ENCODE measurements around the gene ZNF318.

The ZNF318 gene

DNA sequence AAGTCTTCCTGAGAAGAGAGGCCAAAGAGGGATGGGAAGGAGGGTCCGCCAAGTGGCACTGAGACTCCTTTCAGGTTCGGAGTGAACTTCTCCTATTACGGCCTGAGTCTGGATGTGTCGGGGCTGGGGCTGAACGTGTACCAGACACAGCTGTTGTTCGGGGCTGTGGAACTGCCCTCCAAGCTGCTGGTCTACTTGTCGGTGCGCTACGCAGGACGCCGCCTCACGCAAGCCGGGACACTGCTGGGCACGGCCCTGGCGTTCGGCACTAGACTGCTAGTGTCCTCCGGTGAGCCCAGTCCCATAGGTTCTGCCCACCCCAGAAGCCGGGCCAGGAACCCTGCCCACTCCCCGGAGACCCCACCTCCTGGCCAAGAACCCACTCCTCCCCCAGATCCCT lies 67.3 kb downstream of the ZNF318 start:
- TF ChIP-seq, protein P1, sequence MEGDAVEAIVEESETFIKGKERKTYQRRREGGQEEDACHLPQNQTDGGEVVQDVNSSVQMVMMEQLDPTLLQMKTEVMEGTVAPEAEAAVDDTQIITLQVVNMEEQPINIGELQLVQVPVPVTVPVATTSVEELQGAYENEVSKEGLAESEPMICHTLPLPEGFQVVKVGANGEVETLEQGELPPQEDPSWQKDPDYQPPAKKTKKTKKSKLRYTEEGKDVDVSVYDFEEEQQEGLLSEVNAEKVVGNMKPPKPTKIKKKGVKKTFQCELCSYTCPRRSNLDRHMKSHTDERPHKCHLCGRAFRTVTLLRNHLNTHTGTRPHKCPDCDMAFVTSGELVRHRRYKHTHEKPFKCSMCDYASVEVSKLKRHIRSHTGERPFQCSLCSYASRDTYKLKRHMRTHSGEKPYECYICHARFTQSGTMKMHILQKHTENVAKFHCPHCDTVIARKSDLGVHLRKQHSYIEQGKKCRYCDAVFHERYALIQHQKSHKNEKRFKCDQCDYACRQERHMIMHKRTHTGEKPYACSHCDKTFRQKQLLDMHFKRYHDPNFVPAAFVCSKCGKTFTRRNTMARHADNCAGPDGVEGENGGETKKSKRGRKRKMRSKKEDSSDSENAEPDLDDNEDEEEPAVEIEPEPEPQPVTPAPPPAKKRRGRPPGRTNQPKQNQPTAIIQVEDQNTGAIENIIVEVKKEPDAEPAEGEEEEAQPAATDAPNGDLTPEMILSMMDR (IDR thresholded peaks at IDR 0.05; ENCODE audit: borderline replicate concordance, control extremely low read depth, extremely low read depth, insufficient read depth, missing control alignments): no peak
- in situ Hi-C loops (cut with MboI; ENCODE audit: low sequenced_read_pairs, unreplicated experiment): no loop called here

DNA sequence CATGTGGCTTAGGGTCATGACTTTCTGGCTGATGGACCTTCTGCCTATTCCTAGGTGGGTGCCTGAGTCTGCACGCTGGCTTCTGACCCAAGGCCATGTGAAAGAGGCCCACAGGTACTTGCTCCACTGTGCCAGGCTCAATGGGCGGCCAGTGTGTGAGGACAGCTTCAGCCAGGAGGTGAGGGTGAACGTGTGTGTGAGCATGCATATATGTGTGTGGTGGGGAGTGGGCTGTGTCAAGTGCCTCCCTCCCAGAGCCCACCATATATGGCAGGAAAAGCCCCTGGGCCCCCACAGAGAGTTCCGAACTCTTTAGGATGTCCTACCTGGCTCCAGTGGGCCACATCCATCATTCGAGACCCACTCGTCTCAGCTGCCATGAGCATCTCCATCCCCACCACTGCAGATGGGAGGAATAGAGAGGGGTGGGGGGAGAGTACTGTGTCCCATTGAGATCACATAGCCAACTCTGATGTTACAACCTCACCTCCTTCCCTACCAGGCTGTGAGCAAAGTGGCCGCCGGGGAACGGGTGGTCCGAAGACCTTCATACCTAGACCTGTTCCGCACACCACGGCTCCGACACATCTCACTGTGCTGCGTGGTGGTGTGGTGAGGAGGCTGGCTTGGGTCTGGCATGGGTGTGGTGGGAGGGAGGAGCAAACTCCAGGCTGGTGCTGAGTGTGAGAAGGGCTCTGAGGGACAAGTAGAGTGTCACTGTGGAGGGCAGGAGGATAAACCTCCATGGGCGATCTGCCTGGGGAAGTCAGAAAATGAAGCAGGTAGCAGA lies 68.2 kb downstream of the ZNF318 start:
- TF ChIP-seq, protein P1 (IDR thresholded peaks at IDR 0.05; ENCODE audit: borderline replicate concordance, control extremely low read depth, extremely low read depth, insufficient read depth, missing control alignments): no peak
- peak; percentile 15 for DNase-seq (ENCODE audit: low spot score)
- in situ Hi-C loops (cut with MboI; ENCODE audit: low sequenced_read_pairs, unreplicated experiment): no loop called here

More for the DNA sequence above, 67.3 kb downstream of the ZNF318 start:
- DNase-seq (ENCODE audit: low spot score): no peak

DNA sequence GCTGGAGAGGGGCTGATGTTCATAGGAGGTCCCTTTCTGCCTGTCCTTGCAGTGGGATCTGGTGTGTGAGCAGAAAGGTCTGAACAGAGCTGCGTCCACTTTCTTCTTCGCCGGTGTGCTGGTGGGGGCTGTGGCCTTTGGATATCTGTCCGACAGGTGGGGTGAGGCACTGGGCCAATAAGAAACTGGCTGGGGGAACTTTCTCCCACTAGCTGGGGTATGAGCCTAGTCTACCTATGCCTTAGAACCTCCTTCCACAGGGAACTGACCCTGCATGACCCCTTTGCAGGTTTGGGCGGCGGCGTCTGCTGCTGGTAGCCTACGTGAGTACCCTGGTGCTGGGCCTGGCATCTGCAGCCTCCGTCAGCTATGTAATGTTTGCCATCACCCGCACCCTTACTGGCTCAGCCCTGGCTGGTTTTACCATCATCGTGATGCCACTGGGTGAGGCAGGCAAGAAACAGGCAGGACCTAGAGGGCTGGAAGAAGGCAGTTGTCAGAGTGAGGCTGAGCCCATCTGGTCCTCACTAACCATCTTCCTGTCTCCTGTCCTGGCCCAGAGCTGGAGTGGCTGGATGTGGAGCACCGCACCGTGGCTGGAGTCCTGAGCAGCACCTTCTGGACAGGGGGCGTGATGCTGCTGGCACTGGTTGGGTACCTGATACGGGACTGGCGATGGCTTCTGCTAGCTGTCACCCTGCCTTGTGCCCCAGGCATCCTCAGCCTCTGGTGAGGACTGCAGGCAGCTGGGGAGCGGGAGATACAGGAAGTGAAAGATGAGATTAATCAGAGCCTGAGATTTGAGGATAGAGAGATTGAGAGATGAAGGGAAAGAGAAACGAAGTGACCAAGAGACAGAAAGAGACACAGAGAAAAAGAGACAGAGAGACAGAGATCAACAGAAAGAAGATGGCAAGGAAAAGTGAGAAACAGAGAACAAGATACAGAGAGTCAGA lies 69.8 kb downstream of the ZNF318 start:
- in situ Hi-C loops (cut with MboI; ENCODE audit: low sequenced_read_pairs, unreplicated experiment): no loop called here
- DNase-seq (ENCODE audit: low spot score): peak; percentile 21
- TF ChIP-seq, protein P1 (IDR thresholded peaks at IDR 0.05; ENCODE audit: borderline replicate concordance, control extremely low read depth, extremely low read depth, insufficient read depth, missing control alignments): no peak

DNA sequence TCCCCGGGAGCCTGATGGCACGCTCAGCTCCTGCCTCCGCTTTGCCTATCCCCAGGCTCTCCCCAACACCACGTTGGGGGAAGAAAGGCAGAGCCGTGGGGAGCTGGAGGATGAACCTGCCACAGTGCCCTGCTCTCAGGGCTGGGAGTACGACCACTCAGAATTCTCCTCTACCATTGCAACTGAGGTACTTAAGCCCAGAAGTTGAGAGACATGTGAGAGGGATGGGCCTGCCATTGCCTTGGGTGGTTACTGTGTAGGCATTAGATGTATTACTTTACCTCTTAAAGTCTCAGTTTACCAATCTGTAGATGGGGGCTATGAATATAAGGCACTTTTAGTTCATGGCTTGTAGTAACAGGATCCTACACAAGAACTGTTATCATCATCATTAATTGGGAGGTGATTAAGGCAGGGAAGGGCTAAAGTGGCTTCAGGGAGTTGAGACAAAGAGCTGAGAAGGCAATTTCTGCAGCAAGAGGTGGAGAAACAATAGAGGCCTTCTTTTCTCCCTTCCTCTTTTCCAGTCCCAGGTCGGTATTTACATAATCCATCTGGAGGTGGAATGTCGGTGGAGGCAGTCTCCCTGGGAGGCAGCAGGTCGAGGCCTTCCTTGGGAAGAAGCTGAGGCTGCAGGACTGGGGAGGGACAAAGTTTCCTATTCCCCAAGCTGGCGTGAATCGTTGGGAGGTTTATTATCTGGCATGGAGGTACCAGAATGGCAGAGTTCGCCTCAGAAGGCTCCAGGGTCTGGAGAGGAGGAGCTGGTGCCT lies 70.7 kb downstream of the ZNF318 start:
- TF ChIP-seq, protein P1 (IDR thresholded peaks at IDR 0.05; ENCODE audit: borderline replicate concordance, control extremely low read depth, extremely low read depth, insufficient read depth, missing control alignments): no peak
- peak; percentile 21 for DNase-seq (ENCODE audit: low spot score)
- in situ Hi-C loops (cut with MboI; ENCODE audit: low sequenced_read_pairs, unreplicated experiment): no loop called here

DNA sequence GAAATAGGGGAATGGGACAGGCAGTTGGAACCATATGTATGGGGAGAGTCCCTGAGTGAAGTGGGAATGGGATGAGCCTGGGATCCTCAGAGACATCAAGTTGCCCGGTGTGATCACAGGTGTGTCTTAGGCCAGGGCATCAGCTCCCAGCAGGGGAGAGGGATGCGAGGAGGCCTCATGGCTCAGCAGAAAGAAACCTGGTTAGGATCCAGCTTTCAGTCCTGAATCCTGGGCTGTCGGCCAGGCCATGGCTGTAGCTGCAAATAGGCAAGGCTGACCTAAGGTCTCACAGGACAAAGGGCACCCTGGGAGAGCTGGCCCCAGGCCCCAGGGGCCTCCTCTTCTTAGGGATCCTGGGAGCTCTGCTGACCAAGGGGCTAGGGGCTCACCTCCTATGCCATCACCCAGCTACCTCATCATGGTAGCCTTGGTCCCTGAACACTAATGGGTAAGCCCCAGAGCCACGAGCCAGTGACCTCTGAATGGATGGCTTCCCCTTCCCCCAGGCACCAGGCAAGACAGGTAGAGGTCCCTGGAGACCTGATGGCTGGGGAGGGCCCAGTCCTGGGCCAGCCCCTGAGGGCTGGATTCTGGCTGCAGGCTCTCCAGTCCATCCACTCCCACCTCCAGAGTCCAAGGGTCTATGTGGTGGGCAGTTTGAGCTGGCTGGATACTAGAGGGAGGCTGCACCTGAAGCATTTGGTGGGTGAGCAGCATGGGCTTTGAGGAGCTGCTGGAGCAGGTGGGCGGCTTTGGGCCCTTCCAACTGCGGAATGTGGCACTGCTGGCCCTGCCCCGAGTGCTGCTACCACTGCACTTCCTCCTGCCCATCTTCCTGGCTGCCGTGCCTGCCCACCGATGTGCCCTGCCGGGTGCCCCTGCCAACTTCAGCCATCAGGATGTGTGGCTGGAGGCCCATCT lies 71.5 kb downstream of the ZNF318 start, which contains the start of gene SLC22A7:
TSS of gene SLC22A7 (plus strand) at position 617 of the 921 bp plus-strand sequence. CDS start at position 716, 99 bp downstream.
- in situ Hi-C loops (cut with MboI; ENCODE audit: low sequenced_read_pairs, unreplicated experiment): no loop called here
- TF ChIP-seq, protein P1 (IDR thresholded peaks at IDR 0.05; ENCODE audit: borderline replicate concordance, control extremely low read depth, extremely low read depth, insufficient read depth, missing control alignments): no peak
- DNase-seq (ENCODE audit: low spot score): peak; percentile 35
